ENCODE measurements around the gene ZNF346.

- no peak for TF ChIP-seq EZH2 (IDR thresholded peaks at IDR 0.05; ENCODE audit: borderline replicate concordance, low read length)
- no peak for TF ChIP-seq CTCF (conservative IDR thresholded peaks at IDR 0.05 in 1 of 2, IDR thresholded peaks at IDR 0.05 in 1 of 2; ENCODE audit: extremely low read depth in 1 of 2, insufficient read depth in 1 of 2, low read depth in 1 of 2, low read length in 2 of 2)
These were observed 72.0 kb downstream of the ZNF346 start for GRCh38 chr5:177094224-177095087.

Data from mammary epithelial cell (primary cell).